K562 (cell line): ENCODE measurements around the gene PRKACA. TPM values are rescaled to one million over a fixed set of nuclear protein-coding genes. Genes with fewer than 3 reads are reported as not detected.
A peak's percentile ranks its signal among the peaks of the same experiment; 100 is the strongest.

Experiments
- CAMTA2 ChIP-seq: fragments of 250-450 bp; sonication (Bioruptor Pico); conservative IDR thresholded peaks from 2 replicates; pipeline ENCODE4 v1.5.1; 2022
- CHD4 ChIP-seq: fragments of 200-600 bp; sonication (generic); IDR thresholded peaks from 3 replicates; pipeline ENCODE4 v1.6.1; 2012; ENCODE audit warnings: low read depth, mild to moderate bottlenecking, mixed read lengths, low read length, inconsistent platforms; ENCODE audit not compliant: insufficient read depth, insufficient replicate concordance, poor library complexity, severe bottlenecking
- DACH1 ChIP-seq: fragments of 450-650 bp; IDR thresholded peaks from 2 replicates; pipeline ENCODE4 v1.6.1; 2018; ENCODE audit not compliant: partially characterized antibody
- ELF1 ChIP-seq: fragments of 200-800 bp; sonication (Bioruptor generic); IDR thresholded peaks from 2 replicates; pipeline ENCODE4 v1.6.1; 2016; ENCODE audit warnings: missing genetic modification characterization, missing compliant biosample characterization
- FOXP1 ChIP-seq: sonication (generic); formaldehyde crosslinking; IDR thresholded peaks from 2 replicates; pipeline ENCODE4 v1.8.0; 2022; ENCODE audit warnings: mild to moderate bottlenecking, missing genetic modification reagents
- HDAC3 ChIP-seq: fragments of 450-650 bp; IDR thresholded peaks from 2 replicates; pipeline ENCODE4 v1.6.1; 2018; ENCODE audit warnings: borderline replicate concordance, mild to moderate bottlenecking, moderate library complexity; ENCODE audit not compliant: partially characterized antibody
- HMG20B ChIP-seq: fragments of 250-450 bp; sonication (Bioruptor Pico); IDR thresholded peaks from 2 replicates; pipeline ENCODE4 v1.5.0; 2021; ENCODE audit warnings: mild to moderate bottlenecking
- MCM7 ChIP-seq, 2 experiments: fragments of 450-650 bp; IDR thresholded peaks; 2 replicates each; pipeline ENCODE4 v1.6.1; 2016 to 2018
- MECOM ChIP-seq: fragments of 250-450 bp; sonication (Bioruptor Pico); IDR thresholded peaks from 2 replicates; pipeline ENCODE4 v1.8.0; 2022; ENCODE audit warnings: inconsistent platforms
- POLR2A ChIP-seq: fragments of 450-650 bp; conservative IDR thresholded peaks from 2 replicates; pipeline ENCODE4 v1.6.1; 2016
- POLR2AphosphoS2 ChIP-seq: IDR thresholded peaks from 2 replicates; pipeline ENCODE4 v1.6.1; 2012; ENCODE audit warnings: low read length, improper control_type of control experiment
- PTTG1 ChIP-seq: fragments of 450-650 bp; IDR thresholded peaks from 2 replicates; pipeline ENCODE4 v1.6.1; 2016; ENCODE audit warnings: low read depth, mild to moderate bottlenecking, missing genetic modification characterization, missing compliant biosample characterization
- SMAD3 ChIP-seq: fragments of 450-650 bp; formaldehyde crosslinking; conservative IDR thresholded peaks from 2 replicates; pipeline ENCODE4 v1.4.0; 2020; ENCODE audit warnings: mild to moderate bottlenecking
- ZNF12 ChIP-seq: sonication (generic); formaldehyde crosslinking; IDR thresholded peaks from 2 replicates; pipeline ENCODE4 v1.4.0; 2020; ENCODE audit warnings: mild to moderate bottlenecking, missing genetic modification reagents
- ZNF174 ChIP-seq: fragments of 250-450 bp; sonication (Bioruptor Pico); IDR thresholded peaks from 2 replicates; pipeline ENCODE4 v1.4.0; 2020; ENCODE audit warnings: mild to moderate bottlenecking
- ZNF224 ChIP-seq: sonication (generic); formaldehyde crosslinking; IDR thresholded peaks from 2 replicates; pipeline ENCODE4 v1.8.0; 2022; ENCODE audit warnings: mild to moderate bottlenecking, missing genetic modification reagents
- ZNF785 ChIP-seq: fragments of 250-450 bp; sonication (Bioruptor Pico); IDR thresholded peaks from 2 replicates; pipeline ENCODE4 v1.4.0; 2020; ENCODE audit warnings: mild to moderate bottlenecking
- polyA plus RNA-seq, 8 experiments: library from polyadenylated mRNA; depleted of rRNA in 4 of 8; stranded (reverse) in 5 of 8; unstranded in 3 of 8; fragments of >200 nt; fragmentation: Nextera tagmentation in 2 of 8; fragmentation: Illumina TruSeq in 1 of 8; extraction: Ambion mirVana in 2 of 8; extraction: Trizol in 1 of 8; gene quantifications; 2 replicates each; pipeline versions ENCODE4 v1.2.1 to v1.2.3, GENCODE V29; 2011 to 2014; ENCODE audit warnings: inconsistent platforms in 1 of 8, missing spikeins in 1 of 8
- total RNA-seq, 7 experiments: library from RNA; depleted of rRNA in 6 of 7; stranded (reverse); fragments of >200 nt in 6 of 7; fragmentation: Illumina TruSeq in 2 of 7; extraction: Trizol in 2 of 7; gene quantifications; 2 replicates each; pipeline versions ENCODE4 v1.2.1 to v1.2.3, GENCODE V29; 2011 to 2021; ENCODE audit warnings: low replicate concordance in 1 of 7
- TF ChIP-seq, protein P1 (sequence below): sonication (generic); formaldehyde crosslinking; IDR thresholded peaks from 2 replicates; pipeline ENCODE4 v1.4.0; 2020; ENCODE audit warnings: mild to moderate bottlenecking, missing genetic modification reagents
- TF ChIP-seq, protein P2 (sequence below): fragments of 250-450 bp; sonication (Bioruptor Pico); IDR thresholded peaks from 2 replicates; pipeline ENCODE4 v1.4.0; 2020
- TF ChIP-seq, protein P3 (sequence below): sonication (generic); formaldehyde crosslinking; IDR thresholded peaks from 2 replicates; pipeline ENCODE4 v1.8.1; 2023; ENCODE audit warnings: mild to moderate bottlenecking, missing genetic modification reagents

The PRKACA gene
- total and polyA plus RNA-seq, 9 of the 15 experiments (the other 6 are each of a cell fraction or from before 2014, with no cell fraction given) = 1.2 to 63.1 (median 13.0) TPM

DNA sequence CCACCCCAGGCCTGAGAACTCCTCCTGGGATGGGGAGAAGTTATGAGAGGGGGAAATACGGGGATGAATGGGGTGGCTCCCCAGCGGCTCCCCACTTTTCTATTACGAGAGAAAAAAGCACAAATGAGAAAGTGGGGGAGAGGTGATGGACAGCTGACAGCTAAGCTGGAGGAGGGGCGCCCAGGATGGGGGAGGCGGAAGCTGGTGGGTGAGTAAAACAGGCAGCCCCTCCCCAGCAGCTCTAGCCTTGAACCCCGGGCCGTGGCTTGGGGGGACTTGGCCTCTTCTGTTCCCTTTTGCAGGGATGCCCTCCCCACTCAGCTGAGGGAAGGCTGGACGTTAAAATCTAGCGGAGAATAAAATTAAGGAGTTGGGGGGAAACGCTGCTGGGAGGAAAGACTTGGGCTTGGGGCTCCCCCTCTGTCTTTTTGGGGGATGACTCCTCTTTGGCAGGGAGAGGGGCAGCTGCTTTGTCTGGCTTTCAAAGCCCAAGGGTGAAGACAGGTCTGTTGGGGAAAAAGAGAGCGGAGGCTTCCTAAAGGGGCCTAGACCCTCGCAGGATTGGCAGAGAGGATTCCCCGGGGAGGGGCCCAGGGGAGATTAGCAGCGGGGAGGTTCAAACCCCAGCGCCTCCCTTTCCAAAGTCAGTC lies 25.6 kb downstream of the PRKACA start (continued):
- TF ChIP-seq, protein P1, sequence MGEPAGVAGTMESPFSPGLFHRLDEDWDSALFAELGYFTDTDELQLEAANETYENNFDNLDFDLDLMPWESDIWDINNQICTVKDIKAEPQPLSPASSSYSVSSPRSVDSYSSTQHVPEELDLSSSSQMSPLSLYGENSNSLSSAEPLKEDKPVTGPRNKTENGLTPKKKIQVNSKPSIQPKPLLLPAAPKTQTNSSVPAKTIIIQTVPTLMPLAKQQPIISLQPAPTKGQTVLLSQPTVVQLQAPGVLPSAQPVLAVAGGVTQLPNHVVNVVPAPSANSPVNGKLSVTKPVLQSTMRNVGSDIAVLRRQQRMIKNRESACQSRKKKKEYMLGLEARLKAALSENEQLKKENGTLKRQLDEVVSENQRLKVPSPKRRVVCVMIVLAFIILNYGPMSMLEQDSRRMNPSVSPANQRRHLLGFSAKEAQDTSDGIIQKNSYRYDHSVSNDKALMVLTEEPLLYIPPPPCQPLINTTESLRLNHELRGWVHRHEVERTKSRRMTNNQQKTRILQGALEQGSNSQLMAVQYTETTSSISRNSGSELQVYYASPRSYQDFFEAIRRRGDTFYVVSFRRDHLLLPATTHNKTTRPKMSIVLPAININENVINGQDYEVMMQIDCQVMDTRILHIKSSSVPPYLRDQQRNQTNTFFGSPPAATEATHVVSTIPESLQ (CRISPR knock-in tag) = no peak
- TF ChIP-seq SMAD3 (CRISPR knock-in tag) (no peak), HDAC3 (no peak), ZNF174 (CRISPR knock-in tag) (no peak), ZNF12 (CRISPR knock-in tag) (no peak), POLR2AphosphoS2 (no peak; the same call in 1 of the 2 replicates), ZNF224 (CRISPR knock-in tag) (no peak), MCM7 (IDR thresholded peaks at IDR 0.05) (no peak), PTTG1 (tag) (no peak), ELF1 (0 out of 2 replicates have a peak, but pooled peaks have one; percentile 3), CHD4 (peak; percentile 13), CAMTA2 (CRISPR knock-in tag) (no peak), HMG20B (CRISPR knock-in tag) (no peak), DACH1 (no peak), MECOM (CRISPR knock-in tag) (no peak), ZNF785 (no peak), POLR2A (0 out of 2 replicates have a peak, but pooled peaks have one; percentile 20), FOXP1 (no peak)
- TF ChIP-seq, protein P2, sequence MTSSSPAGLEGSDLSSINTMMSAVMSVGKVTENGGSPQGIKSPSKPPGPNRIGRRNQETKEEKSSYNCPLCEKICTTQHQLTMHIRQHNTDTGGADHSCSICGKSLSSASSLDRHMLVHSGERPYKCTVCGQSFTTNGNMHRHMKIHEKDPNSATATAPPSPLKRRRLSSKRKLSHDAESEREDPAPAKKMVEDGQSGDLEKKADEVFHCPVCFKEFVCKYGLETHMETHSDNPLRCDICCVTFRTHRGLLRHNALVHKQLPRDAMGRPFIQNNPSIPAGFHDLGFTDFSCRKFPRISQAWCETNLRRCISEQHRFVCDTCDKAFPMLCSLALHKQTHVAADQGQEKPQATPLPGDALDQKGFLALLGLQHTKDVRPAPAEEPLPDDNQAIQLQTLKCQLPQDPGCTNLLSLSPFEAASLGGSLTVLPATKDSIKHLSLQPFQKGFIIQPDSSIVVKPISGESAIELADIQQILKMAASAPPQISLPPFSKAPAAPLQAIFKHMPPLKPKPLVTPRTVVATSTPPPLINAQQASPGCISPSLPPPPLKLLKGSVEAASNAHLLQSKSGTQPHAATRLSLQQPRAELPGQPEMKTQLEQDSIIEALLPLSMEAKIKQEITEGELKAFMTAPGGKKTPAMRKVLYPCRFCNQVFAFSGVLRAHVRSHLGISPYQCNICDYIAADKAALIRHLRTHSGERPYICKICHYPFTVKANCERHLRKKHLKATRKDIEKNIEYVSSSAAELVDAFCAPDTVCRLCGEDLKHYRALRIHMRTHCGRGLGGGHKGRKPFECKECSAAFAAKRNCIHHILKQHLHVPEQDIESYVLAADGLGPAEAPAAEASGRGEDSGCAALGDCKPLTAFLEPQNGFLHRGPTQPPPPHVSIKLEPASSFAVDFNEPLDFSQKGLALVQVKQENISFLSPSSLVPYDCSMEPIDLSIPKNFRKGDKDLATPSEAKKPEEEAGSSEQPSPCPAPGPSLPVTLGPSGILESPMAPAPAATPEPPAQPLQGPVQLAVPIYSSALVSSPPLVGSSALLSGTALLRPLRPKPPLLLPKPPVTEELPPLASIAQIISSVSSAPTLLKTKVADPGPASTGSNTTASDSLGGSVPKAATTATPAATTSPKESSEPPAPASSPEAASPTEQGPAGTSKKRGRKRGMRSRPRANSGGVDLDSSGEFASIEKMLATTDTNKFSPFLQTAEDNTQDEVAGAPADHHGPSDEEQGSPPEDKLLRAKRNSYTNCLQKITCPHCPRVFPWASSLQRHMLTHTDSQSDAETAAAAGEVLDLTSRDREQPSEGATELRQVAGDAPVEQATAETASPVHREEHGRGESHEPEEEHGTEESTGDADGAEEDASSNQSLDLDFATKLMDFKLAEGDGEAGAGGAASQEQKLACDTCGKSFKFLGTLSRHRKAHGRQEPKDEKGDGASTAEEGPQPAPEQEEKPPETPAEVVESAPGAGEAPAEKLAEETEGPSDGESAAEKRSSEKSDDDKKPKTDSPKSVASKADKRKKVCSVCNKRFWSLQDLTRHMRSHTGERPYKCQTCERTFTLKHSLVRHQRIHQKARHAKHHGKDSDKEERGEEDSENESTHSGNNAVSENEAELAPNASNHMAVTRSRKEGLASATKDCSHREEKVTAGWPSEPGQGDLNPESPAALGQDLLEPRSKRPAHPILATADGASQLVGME = no peak
- TF ChIP-seq, protein P3, sequence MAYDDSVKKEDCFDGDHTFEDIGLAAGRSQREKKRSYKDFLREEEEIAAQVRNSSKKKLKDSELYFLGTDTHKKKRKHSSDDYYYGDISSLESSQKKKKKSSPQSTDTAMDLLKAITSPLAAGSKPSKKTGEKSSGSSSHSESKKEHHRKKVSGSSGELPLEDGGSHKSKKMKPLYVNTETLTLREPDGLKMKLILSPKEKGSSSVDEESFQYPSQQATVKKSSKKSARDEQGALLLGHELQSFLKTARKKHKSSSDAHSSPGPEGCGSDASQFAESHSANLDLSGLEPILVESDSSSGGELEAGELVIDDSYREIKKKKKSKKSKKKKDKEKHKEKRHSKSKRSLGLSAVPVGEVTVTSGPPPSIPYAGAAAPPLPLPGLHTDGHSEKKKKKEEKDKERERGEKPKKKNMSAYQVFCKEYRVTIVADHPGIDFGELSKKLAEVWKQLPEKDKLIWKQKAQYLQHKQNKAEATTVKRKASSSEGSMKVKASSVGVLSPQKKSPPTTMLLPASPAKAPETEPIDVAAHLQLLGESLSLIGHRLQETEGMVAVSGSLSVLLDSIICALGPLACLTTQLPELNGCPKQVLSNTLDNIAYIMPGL (CRISPR knock-in tag) = no peak
